Measurements from ENCODE around the gene LRRK2.

LRRK2 gene

DNA sequence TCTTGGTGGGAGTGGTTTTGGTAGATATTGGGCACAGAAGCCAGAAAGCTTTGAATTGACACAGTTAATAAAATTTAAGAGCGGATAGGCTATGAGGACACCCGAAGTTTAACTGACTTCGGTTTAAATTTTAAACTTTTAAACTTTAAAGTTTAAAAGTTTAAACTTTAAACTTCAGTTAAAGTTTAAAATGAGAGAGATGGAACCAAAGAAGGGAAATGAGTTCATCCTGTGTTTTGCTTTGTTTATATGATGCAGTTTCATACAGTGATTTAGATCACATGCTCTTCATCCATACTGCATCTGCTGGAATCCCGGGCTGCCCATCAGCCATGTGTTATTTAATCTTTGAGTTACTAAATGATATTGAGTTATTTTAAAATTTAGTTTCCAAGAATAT, 27.2 kb upstream of the LRRK2 start:
- ChIA-PET CTCF (no interaction called here), POLR2A (no interaction called here)
- DNase-seq (ENCODE audit: extremely low spot score) = no peak
- TF ChIP-seq ZNF384 (IDR thresholded peaks at IDR 0.05) (no peak), L3MBTL2 (conservative IDR thresholded peaks at IDR 0.05) (no peak), BHLHE40 (IDR thresholded peaks at IDR 0.05; ENCODE audit: borderline replicate concordance) (no peak), LEF1 (IDR thresholded peaks at IDR 0.05; ENCODE audit: borderline replicate concordance) (no peak), ARNT (IDR thresholded peaks at IDR 0.05) (no peak), TARDBP (IDR thresholded peaks at IDR 0.05) (no peak), SUZ12 (IDR thresholded peaks at IDR 0.05) (no peak), SP1 (IDR thresholded peaks at IDR 0.05) (no peak), ELF4 (IDR thresholded peaks at IDR 0.05) (no peak), FOXA1 (IDR thresholded peaks at IDR 0.05) (no peak), FOXK2 (IDR thresholded peaks at IDR 0.05) (no peak), FOXM1 (IDR thresholded peaks at IDR 0.05; ENCODE audit: borderline replicate concordance) (no peak), HDGF (IDR thresholded peaks at IDR 0.05; ENCODE audit: borderline replicate concordance) (no peak)
- TF ChIP-seq, protein P1, sequence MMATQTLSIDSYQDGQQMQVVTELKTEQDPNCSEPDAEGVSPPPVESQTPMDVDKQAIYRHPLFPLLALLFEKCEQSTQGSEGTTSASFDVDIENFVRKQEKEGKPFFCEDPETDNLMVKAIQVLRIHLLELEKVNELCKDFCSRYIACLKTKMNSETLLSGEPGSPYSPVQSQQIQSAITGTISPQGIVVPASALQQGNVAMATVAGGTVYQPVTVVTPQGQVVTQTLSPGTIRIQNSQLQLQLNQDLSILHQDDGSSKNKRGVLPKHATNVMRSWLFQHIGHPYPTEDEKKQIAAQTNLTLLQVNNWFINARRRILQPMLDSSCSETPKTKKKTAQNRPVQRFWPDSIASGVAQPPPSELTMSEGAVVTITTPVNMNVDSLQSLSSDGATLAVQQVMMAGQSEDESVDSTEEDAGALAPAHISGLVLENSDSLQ (IDR thresholded peaks at IDR 0.05) = no peak

GRCh38 chr12:40198601-40199000, 26.2 kb upstream of the LRRK2 start:
- ChIA-PET CTCF (no interaction called here), POLR2A (no interaction called here)
- no peak for DNase-seq (ENCODE audit: extremely low spot score)
- TF ChIP-seq L3MBTL2 (conservative IDR thresholded peaks at IDR 0.05) (no peak), BHLHE40 (IDR thresholded peaks at IDR 0.05; ENCODE audit: borderline replicate concordance) (no peak), FOXA1 (IDR thresholded peaks at IDR 0.05) (no peak), LEF1 (IDR thresholded peaks at IDR 0.05; ENCODE audit: borderline replicate concordance) (no peak), ZNF384 (IDR thresholded peaks at IDR 0.05) (no peak), FOXK2 (IDR thresholded peaks at IDR 0.05) (no peak), TARDBP (IDR thresholded peaks at IDR 0.05) (no peak), ARNT (IDR thresholded peaks at IDR 0.05) (no peak), SP1 (IDR thresholded peaks at IDR 0.05) (no peak), FOXM1 (IDR thresholded peaks at IDR 0.05; ENCODE audit: borderline replicate concordance) (no peak), HDGF (IDR thresholded peaks at IDR 0.05; ENCODE audit: borderline replicate concordance) (no peak), SUZ12 (IDR thresholded peaks at IDR 0.05) (no peak), NFRKB (IDR thresholded peaks at IDR 0.05) (no peak)
- TF ChIP-seq, protein P1 (IDR thresholded peaks at IDR 0.05) = no peak

DNA sequence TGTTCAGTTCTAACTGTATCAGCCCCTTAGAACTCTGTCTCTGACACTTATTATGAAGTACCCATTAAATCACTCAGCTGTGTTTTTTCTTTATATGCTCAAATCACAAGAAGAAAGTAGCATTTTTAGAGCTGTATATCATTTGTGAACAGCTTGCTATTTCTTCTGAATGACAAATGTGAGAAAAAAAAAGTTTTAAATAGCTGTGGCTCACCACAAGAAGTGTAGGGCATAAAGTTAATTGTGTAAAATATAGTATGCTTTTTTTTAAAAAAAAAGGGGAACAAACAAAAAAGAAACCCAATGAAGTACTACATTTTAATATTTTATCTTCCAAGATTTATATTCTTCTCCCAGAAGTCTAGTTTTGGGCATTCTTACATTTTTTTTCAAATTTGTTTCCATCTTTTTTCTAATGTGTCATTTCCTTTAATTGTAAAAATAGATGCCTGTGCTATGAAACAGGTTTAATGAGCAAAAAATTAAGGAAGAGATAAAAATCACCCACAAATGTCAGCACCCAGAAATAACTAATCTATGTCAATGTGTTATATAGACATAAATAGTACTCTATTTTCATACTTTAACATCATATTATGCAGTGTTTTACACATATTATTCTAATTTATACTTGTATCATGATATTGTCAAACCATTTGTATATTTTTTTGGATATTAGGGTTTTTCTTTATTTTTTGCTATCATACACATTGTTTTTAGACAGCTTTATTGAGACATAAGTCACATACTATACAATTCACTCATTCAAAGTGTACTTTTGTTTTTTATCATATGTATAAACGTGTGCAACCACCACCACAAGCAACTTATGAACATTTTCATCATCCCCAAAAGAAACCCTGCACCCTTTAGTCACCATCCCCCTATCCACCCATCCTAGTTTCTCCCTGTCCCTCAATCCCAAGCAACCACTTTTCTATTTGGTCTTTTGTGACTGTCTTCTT, 22.4 kb upstream of the LRRK2 start:
- TF ChIP-seq FOXA1 (IDR thresholded peaks at IDR 0.05) = no peak
- no peak for TF ChIP-seq ZNF384 (IDR thresholded peaks at IDR 0.05)
- no peak for TF ChIP-seq FOXM1 (IDR thresholded peaks at IDR 0.05; ENCODE audit: borderline replicate concordance)
- TF ChIP-seq, protein P1 (IDR thresholded peaks at IDR 0.05) = no peak
- no peak for TF ChIP-seq TARDBP (IDR thresholded peaks at IDR 0.05)
- no peak for TF ChIP-seq ARNT (IDR thresholded peaks at IDR 0.05)
- no peak for TF ChIP-seq L3MBTL2 (conservative IDR thresholded peaks at IDR 0.05)
- no peak for TF ChIP-seq ELF4 (IDR thresholded peaks at IDR 0.05)
- no peak for TF ChIP-seq FOXK2 (IDR thresholded peaks at IDR 0.05)
- no peak for TF ChIP-seq SUZ12 (IDR thresholded peaks at IDR 0.05)
- no peak for TF ChIP-seq HDGF (IDR thresholded peaks at IDR 0.05; ENCODE audit: borderline replicate concordance)
- TF ChIP-seq CTBP1 (IDR thresholded peaks at IDR 0.05; ENCODE audit: borderline replicate concordance) = no peak
- TF ChIP-seq LEF1 (IDR thresholded peaks at IDR 0.05; ENCODE audit: borderline replicate concordance) = no peak
- no peak for TF ChIP-seq SP1 (IDR thresholded peaks at IDR 0.05)
- no peak for TF ChIP-seq BHLHE40 (IDR thresholded peaks at IDR 0.05; ENCODE audit: borderline replicate concordance)
- no peak for TF ChIP-seq NFRKB (IDR thresholded peaks at IDR 0.05)
- ChIA-PET POLR2A (no interaction called here), CTCF (no interaction called here)
- DNase-seq (ENCODE audit: extremely low spot score) = no peak

- TF ChIP-seq SUZ12 (IDR thresholded peaks at IDR 0.05) = no peak
- TF ChIP-seq FOXK2 (IDR thresholded peaks at IDR 0.05) = no peak
- no peak for TF ChIP-seq CTBP1 (IDR thresholded peaks at IDR 0.05; ENCODE audit: borderline replicate concordance)
- TF ChIP-seq, protein P1 (IDR thresholded peaks at IDR 0.05) = no peak
- no peak for TF ChIP-seq BHLHE40 (IDR thresholded peaks at IDR 0.05; ENCODE audit: borderline replicate concordance)
- TF ChIP-seq TARDBP (IDR thresholded peaks at IDR 0.05) = no peak
- no peak for TF ChIP-seq NFRKB (IDR thresholded peaks at IDR 0.05)
- TF ChIP-seq ELF4 (IDR thresholded peaks at IDR 0.05) = no peak
- no peak for TF ChIP-seq FOXM1 (IDR thresholded peaks at IDR 0.05; ENCODE audit: borderline replicate concordance)
- TF ChIP-seq FOXA1 (IDR thresholded peaks at IDR 0.05) = no peak
- TF ChIP-seq ZNF384 (IDR thresholded peaks at IDR 0.05) = no peak
- no peak for TF ChIP-seq SP1 (IDR thresholded peaks at IDR 0.05)
- TF ChIP-seq ARNT (IDR thresholded peaks at IDR 0.05) = no peak
- TF ChIP-seq L3MBTL2 (conservative IDR thresholded peaks at IDR 0.05) = no peak
- no peak for TF ChIP-seq LEF1 (IDR thresholded peaks at IDR 0.05; ENCODE audit: borderline replicate concordance)
- no peak for TF ChIP-seq HDGF (IDR thresholded peaks at IDR 0.05; ENCODE audit: borderline replicate concordance)
- no peak for DNase-seq (ENCODE audit: extremely low spot score)
- ChIA-PET CTCF (no interaction called here), POLR2A (no interaction called here)
Measured at GRCh38 chr12:40203060-40203430, 21.8 kb upstream of the LRRK2 start.

GRCh38 chr12:40204337-40204736, 20.5 kb upstream of the LRRK2 start:
- DNase-seq (ENCODE audit: extremely low spot score) = no peak
- no peak for TF ChIP-seq NFRKB (IDR thresholded peaks at IDR 0.05)
- TF ChIP-seq L3MBTL2 (conservative IDR thresholded peaks at IDR 0.05) = no peak
- no peak for TF ChIP-seq HDGF (IDR thresholded peaks at IDR 0.05; ENCODE audit: borderline replicate concordance)
- TF ChIP-seq FOXA1 (IDR thresholded peaks at IDR 0.05) = no peak
- TF ChIP-seq ARNT (IDR thresholded peaks at IDR 0.05) = no peak
- no peak for TF ChIP-seq TARDBP (IDR thresholded peaks at IDR 0.05)
- TF ChIP-seq SP1 (IDR thresholded peaks at IDR 0.05) = no peak
- no peak for TF ChIP-seq LEF1 (IDR thresholded peaks at IDR 0.05; ENCODE audit: borderline replicate concordance)
- no peak for TF ChIP-seq FOXM1 (IDR thresholded peaks at IDR 0.05; ENCODE audit: borderline replicate concordance)
- no peak for TF ChIP-seq ELF4 (IDR thresholded peaks at IDR 0.05)
- TF ChIP-seq SUZ12 (IDR thresholded peaks at IDR 0.05) = no peak
- no peak for TF ChIP-seq CTBP1 (IDR thresholded peaks at IDR 0.05; ENCODE audit: borderline replicate concordance)
- TF ChIP-seq ZNF384 (IDR thresholded peaks at IDR 0.05) = no peak
- no peak for TF ChIP-seq BHLHE40 (IDR thresholded peaks at IDR 0.05; ENCODE audit: borderline replicate concordance)
- TF ChIP-seq, protein P1 (IDR thresholded peaks at IDR 0.05) = no peak
- no peak for TF ChIP-seq FOXK2 (IDR thresholded peaks at IDR 0.05)
- ChIA-PET POLR2A (no interaction called here), CTCF (no interaction called here)

Measured in HEK293T (cell line).